GM18507 (cell line): Measurements from ENCODE around the gene GLYR1.

Experiments used
- DNase-seq: peaks from one replicate; pipeline ENCODE4 v3.0.0; 2011; ENCODE audit warnings: low read depth; ENCODE audit not compliant: insufficient read length; ENCODE audit errors: extremely low spot score
- FAIRE-seq: peaks from 2 replicates; lab custom pipeline; 2011; peaks lifted over from hg19 to GRCh38; lab: Jason Lieb, UNC

GLYR1 gene

GRCh38 chr16:4855804-4856203 lies 8.7 kb upstream of the GLYR1 start:
- no peak for DNase-seq
- FAIRE-seq: no peak

- no peak for FAIRE-seq
- DNase-seq: no peak
These were observed 8.3 kb upstream of the GLYR1 start for GRCh38 chr16:4855371-4855770.

- FAIRE-seq (no peak), DNase-seq (no peak)
These were observed 5.3 kb upstream of the GLYR1 start for GRCh38 chr16:4852221-4852872.

GRCh38 chr16:4850211-4850610 lies 3.1 kb upstream of the GLYR1 start:
- FAIRE-seq (no peak), DNase-seq (no peak)

GRCh38 chr16:4847774-4848587 lies 893 bp upstream of the GLYR1 start:
- DNase-seq: no peak
- FAIRE-seq: peak; percentile 58

- peak; percentile 56 for FAIRE-seq
These were observed 586 bp downstream of the GLYR1 start for GRCh38 chr16:4846503-4846900.

GRCh38 chr16:4840984-4841383 lies 6.1 kb downstream of the GLYR1 start:
- no peak for FAIRE-seq
- DNase-seq: no peak

More at GRCh38 chr16:4846503-4846900, 586 bp downstream of the GLYR1 start:
- DNase-seq: no peak

GRCh38 chr16:4839942-4840341 lies 7.1 kb downstream of the GLYR1 start:
- DNase-seq (no peak), FAIRE-seq (no peak)

GRCh38 chr16:4837733-4838501 lies 9.2 kb downstream of the GLYR1 start:
- FAIRE-seq (no peak), DNase-seq (no peak)

- no peak for DNase-seq
- FAIRE-seq: no peak
These were observed 10.4 kb downstream of the GLYR1 start for GRCh38 chr16:4836727-4837126.

GRCh38 chr16:4833584-4833983 lies 13.5 kb downstream of the GLYR1 start:
- FAIRE-seq (no peak), DNase-seq (no peak)

GRCh38 chr16:4832698-4833343 lies 14.3 kb downstream of the GLYR1 start:
- FAIRE-seq (no peak), DNase-seq (no peak)

- FAIRE-seq: no peak
These were observed 15.5 kb downstream of the GLYR1 start for GRCh38 chr16:4831616-4832015.

GRCh38 chr16:4830408-4830807 lies 16.7 kb downstream of the GLYR1 start:
- DNase-seq (no peak), FAIRE-seq (no peak)

More at GRCh38 chr16:4831616-4832015, 15.5 kb downstream of the GLYR1 start:
- no peak for DNase-seq

- DNase-seq: no peak
- no peak for FAIRE-seq
These were observed 18.3 kb downstream of the GLYR1 start for GRCh38 chr16:4828567-4829321.

- no peak for DNase-seq
- FAIRE-seq: no peak
These were observed 20.1 kb downstream of the GLYR1 start for GRCh38 chr16:4826980-4827379.

GRCh38 chr16:4826526-4826925 lies 20.6 kb downstream of the GLYR1 start:
- FAIRE-seq (no peak), DNase-seq (no peak)

- DNase-seq (no peak), FAIRE-seq (no peak)
These were observed 21.9 kb downstream of the GLYR1 start for GRCh38 chr16:4825196-4825595.

GRCh38 chr16:4820652-4821051 lies 26.4 kb downstream of the GLYR1 start:
- DNase-seq (no peak), FAIRE-seq (no peak)
